Caco-2 (cell line): Measurements from ENCODE around the gene PPP2R2D. TPM values are rescaled to one million over a fixed set of nuclear protein-coding genes. Genes with fewer than 3 reads are reported as not detected.

ENCODE experiments used
- BruUV-seq: library from RNA; stranded (reverse); fragments of 400-500 nt; replicated peaks from 2 replicates; lab custom pipeline; 2021; lab: Mats Ljungman, UMichigan
- CTCF ChIA-PET: fragments of 300-600 bp; sonication (Branson Sonifier 250); formaldehyde crosslinking; loops from one replicate; lab custom pipeline; 2022; ENCODE audit warnings: antibody characterized with exemption; lab: Charles Lee
- POLR2A ChIA-PET: fragments of 300-600 bp; sonication (Branson Sonifier 250); formaldehyde crosslinking; loops from one replicate; lab custom pipeline; 2022; ENCODE audit warnings: antibody characterized with exemption; lab: Charles Lee
- DNase-seq, 2 experiments: peaks; one replicate each; pipeline versions ENCODE4 v3.0.0 to v3.0.0-alpha.2; 2020 to 2022
- H3K27me3 ChIP-seq: replicated peaks from 2 replicates; pipeline ENCODE4 v1.6.0; 2011; ENCODE audit warnings: low read length; ENCODE audit not compliant: control insufficient read depth, insufficient read depth
- H3K36me3 ChIP-seq: 2 replicates; pipeline ENCODE4 v1.5.1; 2011; ENCODE audit warnings: low read length; ENCODE audit not compliant: control insufficient read depth, insufficient read depth
- H3K4me1 ChIP-seq: fragments of 250-450 bp; sonication (Bioruptor Pico); 2 replicates; pipeline ENCODE4 v1.5.1; 2020; ENCODE audit warnings: mild to moderate bottlenecking
- H3K4me3 ChIP-seq: 2 replicates; pipeline ENCODE4 v1.5.1; 2011; ENCODE audit warnings: low read depth, mild to moderate bottlenecking, control low read depth, low read length
- H3K9me3 ChIP-seq: fragments of 250-450 bp; sonication (Bioruptor Pico); 2 replicates; pipeline ENCODE4 v1.5.1; 2020; ENCODE audit warnings: mild to moderate bottlenecking, moderate library complexity
- H3K27ac Mint-ChIP-seq: one replicate; pipeline ENCODE4 v1.8.0; 2022; ENCODE audit warnings: mixed read lengths; ENCODE audit not compliant: unreplicated experiment
- H3K27me3 Mint-ChIP-seq: one replicate; pipeline ENCODE4 v1.8.0; 2022; ENCODE audit warnings: mixed read lengths; ENCODE audit not compliant: insufficient read depth, unreplicated experiment
- H3K36me3 Mint-ChIP-seq: one replicate; pipeline ENCODE4 v1.8.0; 2022; ENCODE audit warnings: mild to moderate bottlenecking, mixed read lengths; ENCODE audit not compliant: insufficient read depth, unreplicated experiment
- H3K4me1 Mint-ChIP-seq: one replicate; pipeline ENCODE4 v1.8.0; 2022; ENCODE audit warnings: low read depth, mixed read lengths; ENCODE audit not compliant: unreplicated experiment
- H3K4me3 Mint-ChIP-seq: one replicate; pipeline ENCODE4 v1.8.0; 2022; ENCODE audit warnings: mild to moderate bottlenecking, moderate library complexity, mixed read lengths; ENCODE audit not compliant: unreplicated experiment
- H3K9me3 Mint-ChIP-seq: one replicate; pipeline ENCODE4 v1.8.0; 2022; ENCODE audit warnings: mixed read lengths; ENCODE audit not compliant: unreplicated experiment
- CTCF ChIP-seq, 2 experiments: fragments of 200-600 bp in 1 of 2; IDR thresholded peaks; 1 replicate in 1 of 2; 2 replicates in 1 of 2; pipeline versions ENCODE4 v1.5.1 to v1.8.0; 2011 to 2022; ENCODE audit warnings: antibody characterized with exemption in 1 of 2, control low read depth in 1 of 2, inconsistent platforms in 1 of 2, low read depth in 1 of 2, low read length in 1 of 2, mild to moderate bottlenecking in 1 of 2, moderate library complexity in 1 of 2; ENCODE audit not compliant: insufficient read depth in 1 of 2, severe bottlenecking in 1 of 2, unreplicated experiment in 1 of 2
- intact Hi-C: fragments of 100-400 bp; cut with micrococcal nuclease; formaldehyde crosslinking; loops from one replicate; pipeline ENCODE4 v1.10.0; 2022; ENCODE audit not compliant: unreplicated experiment
- total RNA-seq: library from RNA; stranded (reverse); gene quantifications from 2 replicates; pipeline ENCODE4 v1.2.3, GENCODE V29; 2022

PPP2R2D gene
- total RNA-seq, 1 experiment from 2014 or later, result 34.4 TPM

DNA sequence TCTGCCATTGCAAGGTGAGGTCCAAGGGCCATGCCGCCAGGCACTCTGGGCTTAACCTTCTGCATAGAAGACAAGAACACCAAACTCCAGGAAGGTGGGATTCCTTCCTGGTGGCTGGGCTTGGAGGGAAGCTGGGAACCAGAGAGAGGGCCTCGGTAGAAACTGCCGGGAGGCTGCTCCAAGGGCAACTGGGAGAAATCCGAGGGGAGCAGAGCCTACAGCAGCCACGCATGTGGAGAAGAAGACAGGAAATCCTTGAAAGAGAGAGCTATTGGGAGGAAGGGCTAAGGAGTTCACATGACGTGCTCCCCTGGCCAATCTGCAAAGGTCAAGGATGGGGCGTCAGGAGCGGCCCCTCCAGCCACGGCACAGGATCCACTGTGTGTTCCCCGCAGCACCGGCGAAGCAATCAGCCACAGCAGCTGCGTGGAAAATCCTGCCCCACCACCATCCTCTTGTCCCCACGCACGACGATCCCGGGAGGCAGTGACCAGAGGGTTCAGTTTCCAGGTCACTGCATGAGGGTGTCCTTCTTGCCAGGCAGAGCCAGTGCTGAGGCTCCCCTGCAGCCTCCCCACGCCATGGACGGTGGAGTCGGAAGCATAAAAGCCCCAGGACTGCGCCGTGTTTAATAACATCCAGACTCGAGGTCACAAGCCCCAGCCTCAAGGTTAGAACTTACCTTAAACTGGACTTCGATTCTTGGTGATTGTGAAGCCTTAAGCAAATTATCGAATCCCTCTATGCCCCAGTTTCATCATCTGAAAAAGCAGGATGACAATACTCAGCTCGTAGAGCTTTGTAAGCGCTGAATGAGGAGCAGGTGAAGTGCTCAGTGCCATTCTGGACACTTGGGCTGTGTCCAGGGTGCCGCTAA lies 8.6 kb upstream of the PPP2R2D start:
- POLR2A ChIA-PET, result interaction anchor here (0.5 kb wide), 1 partner anchor 1694 kb away, joined by 5 read pairs; no protein-coding TSS in a partner anchor
- CTCF ChIA-PET, result no interaction called here
- Histone ChIP-seq H3K4me3 (no peak overlapping the region), H3K27me3 (no peaks in the 10 kb centered on the region), H3K9me3 (no peaks in the 10 kb centered on the region), H3K36me3 (no peaks in the 10 kb centered on the region), H3K4me1 (0 out of 2 replicates have a peak, but pooled peaks cover 5% of the 10 kb centered on the region)
- H3K9me3 Mint-ChIP-seq, result no peaks in the 10 kb centered on the region
- DNase-seq, result no peak
- no peaks in the 10 kb centered on the region for H3K36me3 Mint-ChIP-seq
- no peaks in the 10 kb centered on the region for H3K27me3 Mint-ChIP-seq
- no TSS peak for BruUV-seq
- intact Hi-C loops, result no loop called here
- H3K27ac Mint-ChIP-seq, result no peak overlapping the region
- no peaks in the 10 kb centered on the region for H3K4me1 Mint-ChIP-seq
- no peak overlapping the region for H3K4me3 Mint-ChIP-seq
- no peak for TF ChIP-seq CTCF (IDR thresholded peaks at IDR 0.05; ENCODE audit: insufficient read depth in 1 of 2, low read depth in 1 of 2, low read length in 1 of 2, severe bottlenecking in 1 of 2, unreplicated experiment in 1 of 2)

DNA sequence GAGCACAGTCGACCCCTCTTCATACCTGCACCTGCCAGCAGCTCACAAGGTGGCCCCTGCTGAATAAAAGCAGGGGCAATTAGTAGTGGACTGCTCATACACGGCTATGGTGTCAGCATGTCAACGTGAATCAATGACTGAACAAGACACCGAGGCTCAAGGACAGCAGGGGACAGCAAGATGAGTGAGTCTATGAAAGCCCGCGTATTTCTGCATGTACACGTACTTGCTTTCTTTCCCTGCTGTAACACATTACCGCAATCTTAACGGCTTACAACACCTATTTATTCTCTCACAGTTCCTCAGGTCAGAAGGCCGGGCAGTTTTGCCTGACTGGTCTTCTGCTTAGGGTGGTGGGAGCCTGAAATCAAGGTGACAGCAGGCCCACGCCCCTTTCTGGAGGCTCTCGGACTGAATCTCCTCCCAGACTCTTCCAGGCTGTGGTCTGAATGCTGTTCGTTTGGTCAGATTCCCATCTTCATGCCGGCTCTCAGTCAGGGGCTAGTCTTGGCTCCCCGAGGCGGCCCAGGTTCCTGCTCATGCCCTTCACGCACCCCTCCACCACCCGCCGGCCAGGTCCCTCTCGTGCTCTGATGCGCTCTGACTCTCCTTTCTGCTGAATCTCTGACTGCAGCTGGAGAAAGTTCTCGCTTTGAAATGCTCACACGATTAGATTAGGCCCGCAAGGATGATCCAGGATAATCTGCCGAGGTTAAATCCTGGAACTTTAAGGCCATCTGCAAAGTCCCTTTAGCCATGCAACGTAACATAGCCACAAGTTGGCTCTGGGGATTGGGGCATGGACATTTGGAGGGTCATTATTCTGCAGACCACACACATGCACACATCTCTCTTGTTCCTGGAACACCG lies 7.8 kb upstream of the PPP2R2D start:
- no peak for DNase-seq
- Mint-ChIP-seq H3K36me3 (no peaks in the 10 kb centered on the region), H3K4me1 (no peaks in the 10 kb centered on the region), H3K27ac (no peak overlapping the region), H3K4me3 (no peak overlapping the region), H3K9me3 (no peaks in the 10 kb centered on the region), H3K27me3 (no peaks in the 10 kb centered on the region)
- 0 out of 2 replicates have a peak, but pooled peaks cover 5% of the 10 kb centered on the region for H3K4me1 ChIP-seq
- POLR2A ChIA-PET, result no interaction called here
- no peaks in the 10 kb centered on the region for H3K27me3 ChIP-seq
- intact Hi-C loops, result no loop called here
- BruUV-seq, result no TSS peak
- H3K9me3 ChIP-seq, result no peaks in the 10 kb centered on the region
- TF ChIP-seq CTCF (IDR thresholded peaks at IDR 0.05; ENCODE audit: insufficient read depth in 1 of 2, low read depth in 1 of 2, low read length in 1 of 2, severe bottlenecking in 1 of 2, unreplicated experiment in 1 of 2), result no peak
- CTCF ChIA-PET, result interaction anchor here (1.0 kb wide), 1 partner anchor 259 kb away, joined by 3 read pairs; no protein-coding TSS in a partner anchor
- no peaks in the 10 kb centered on the region for H3K36me3 ChIP-seq
- H3K4me3 ChIP-seq, result no peak overlapping the region

- H3K9me3 ChIP-seq, result no peaks in the 10 kb centered on the region
- Mint-ChIP-seq H3K27me3 (peaks cover 10% of the 10 kb centered on the region), H3K9me3 (no peaks in the 10 kb centered on the region), H3K27ac (no peak overlapping the region), H3K4me3 (no peak overlapping the region), H3K36me3 (peaks cover 5% of the 10 kb centered on the region), H3K4me1 (peaks cover 7% of the 10 kb centered on the region)
- H3K4me3 ChIP-seq, result no peak overlapping the region
- intact Hi-C loops, result no loop called here
- TF ChIP-seq CTCF (IDR thresholded peaks at IDR 0.05; ENCODE audit: insufficient read depth in 1 of 2, low read depth in 1 of 2, low read length in 1 of 2, severe bottlenecking in 1 of 2, unreplicated experiment in 1 of 2), result no peak
- no TSS peak for BruUV-seq
- H3K4me1 ChIP-seq, result 0 out of 2 replicates have a peak, but pooled peaks cover 11% of the 10 kb centered on the region
- DNase-seq, result no peak
- H3K36me3 ChIP-seq, result no peaks in the 10 kb centered on the region
- ChIA-PET CTCF (no interaction called here), POLR2A (no interaction called here)
- no peaks in the 10 kb centered on the region for H3K27me3 ChIP-seq
Measured at GRCh38 chr10:131895116-131895515, 5.7 kb upstream of the PPP2R2D start.
